DND-41 (cell line): ENCODE results near the gene C5AR2.
A peak's percentile ranks its signal among the peaks of the same experiment; 100 is the strongest.

Source experiments
- ATAC-seq: fragments of 200-7000 bp; cut with Tn5 transposase; 3 replicates; pipeline ENCODE4 v1.9.1; 2021; ENCODE audit warnings: low read depth; ENCODE audit not compliant: insufficient read depth
- DNase-seq: peaks from one replicate; pipeline ENCODE4 v3.0.0-alpha.2; 2020
- H2AFZ ChIP-seq: 2 replicates; pipeline ENCODE4 v1.6.0; 2012; ENCODE audit warnings: low read depth, low read length
- H3K27ac ChIP-seq: 2 replicates; pipeline ENCODE4 v1.5.1; 2012; ENCODE audit warnings: low read length, inconsistent platforms
- H3K27me3 ChIP-seq: fragments of 200-600 bp; sonication (generic); 2 replicates; pipeline ENCODE4 v1.6.0; 2012; ENCODE audit warnings: low read length, mild to moderate bottlenecking, inconsistent platforms; ENCODE audit not compliant: insufficient read depth, poor library complexity
- H3K36me3 ChIP-seq: 2 replicates; pipeline ENCODE4 v1.5.1; 2012; ENCODE audit warnings: low read length, inconsistent platforms; ENCODE audit not compliant: insufficient read depth
- H3K4me1 ChIP-seq: 2 replicates; pipeline ENCODE4 v1.5.1; 2012; ENCODE audit warnings: mild to moderate bottlenecking, low read length; ENCODE audit not compliant: insufficient read depth
- H3K4me2 ChIP-seq: 2 replicates; pipeline ENCODE4 v1.6.0; 2012; ENCODE audit warnings: mild to moderate bottlenecking, moderate library complexity, low read length, inconsistent platforms; ENCODE audit not compliant: insufficient read depth
- H3K4me3 ChIP-seq, 2 experiments: fragments of 200-600 bp in 1 of 2; shearing (Covaris generic) in 1 of 2; 2 replicates each; pipeline ENCODE4 v1.5.1; 2012 to 2016; ENCODE audit warnings: inconsistent platforms in 2 of 2, low read length in 2 of 2, mild to moderate bottlenecking in 2 of 2, low read depth in 1 of 2, moderate library complexity in 1 of 2
- H3K79me2 ChIP-seq: 2 replicates; pipeline ENCODE4 v1.6.0; 2012; ENCODE audit warnings: low read length, inconsistent platforms; ENCODE audit not compliant: insufficient read depth
- H3K9ac ChIP-seq: 2 replicates; pipeline ENCODE4 v1.6.0; 2012; ENCODE audit warnings: low read depth, mild to moderate bottlenecking, inconsistent platforms, low read length, moderate library complexity
- H3K9me3 ChIP-seq: 2 replicates; pipeline ENCODE4 v1.5.1; 2012; ENCODE audit warnings: low read length, moderate library complexity, mild to moderate bottlenecking, inconsistent platforms; ENCODE audit not compliant: insufficient read depth, severe bottlenecking
- H4K20me1 ChIP-seq: 2 replicates; pipeline ENCODE4 v1.6.0; 2012; ENCODE audit warnings: low read length; ENCODE audit not compliant: insufficient read depth
- EZH2 ChIP-seq: IDR thresholded peaks from 3 replicates; pipeline ENCODE4 v1.6.1; 2012; ENCODE audit warnings: borderline replicate concordance, low read depth, mild to moderate bottlenecking, moderate library complexity, low read length, inconsistent platforms; ENCODE audit not compliant: severe bottlenecking
- TF ChIP-seq, protein P1 (sequence below): IDR thresholded peaks from 2 replicates; pipeline ENCODE4 v1.5.1; 2012; ENCODE audit warnings: borderline replicate concordance, low read length, moderate library complexity, mild to moderate bottlenecking; ENCODE audit not compliant: poor library complexity, severe bottlenecking; ENCODE audit errors: extremely low read depth

C5AR2 gene

DNA sequence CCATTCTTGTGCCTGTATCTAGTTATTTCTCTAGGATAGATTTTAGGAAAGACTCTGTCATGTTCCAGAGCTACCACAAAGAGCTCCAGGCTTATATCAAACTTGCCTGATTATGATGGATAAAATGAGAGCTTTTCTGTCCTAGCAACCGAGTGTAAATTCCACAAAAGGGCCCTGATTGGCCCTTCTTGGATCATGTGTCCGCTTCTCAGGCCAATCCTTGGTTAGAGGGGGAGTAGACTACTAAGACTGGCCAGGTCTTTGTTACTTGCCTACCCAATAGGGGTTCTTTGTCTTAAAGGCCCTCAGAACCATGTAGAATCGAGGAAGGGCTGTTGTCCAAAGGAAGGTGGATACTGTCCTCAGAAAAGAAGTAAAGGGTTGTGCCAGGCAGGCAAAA, 19.6 kb downstream of the C5AR2 start:
- no peak for ATAC-seq
- peaks cover 26% of the 10 kb centered on the region for H3K4me1 ChIP-seq
- peaks cover 47% of the 10 kb centered on the region for H3K79me2 ChIP-seq
- no peaks in the 10 kb centered on the region for H3K27me3 ChIP-seq
- no peak overlapping the region for H3K9ac ChIP-seq
- H3K9me3 ChIP-seq: no peaks in the 10 kb centered on the region
- H2AFZ ChIP-seq: no peak overlapping the region
- no peak overlapping the region for H3K27ac ChIP-seq
- peak overlapping the region; percentile 18 for H3K4me2 ChIP-seq
- H3K36me3 ChIP-seq: peaks cover 42% of the 10 kb centered on the region
- H3K4me3 ChIP-seq: no peak overlapping the region
- peak; percentile 14 for DNase-seq
- peaks cover 4% of the 10 kb centered on the region; the same call in 1 of the 2 replicates for H4K20me1 ChIP-seq
- no peak for TF ChIP-seq EZH2
- TF ChIP-seq, protein P1, sequence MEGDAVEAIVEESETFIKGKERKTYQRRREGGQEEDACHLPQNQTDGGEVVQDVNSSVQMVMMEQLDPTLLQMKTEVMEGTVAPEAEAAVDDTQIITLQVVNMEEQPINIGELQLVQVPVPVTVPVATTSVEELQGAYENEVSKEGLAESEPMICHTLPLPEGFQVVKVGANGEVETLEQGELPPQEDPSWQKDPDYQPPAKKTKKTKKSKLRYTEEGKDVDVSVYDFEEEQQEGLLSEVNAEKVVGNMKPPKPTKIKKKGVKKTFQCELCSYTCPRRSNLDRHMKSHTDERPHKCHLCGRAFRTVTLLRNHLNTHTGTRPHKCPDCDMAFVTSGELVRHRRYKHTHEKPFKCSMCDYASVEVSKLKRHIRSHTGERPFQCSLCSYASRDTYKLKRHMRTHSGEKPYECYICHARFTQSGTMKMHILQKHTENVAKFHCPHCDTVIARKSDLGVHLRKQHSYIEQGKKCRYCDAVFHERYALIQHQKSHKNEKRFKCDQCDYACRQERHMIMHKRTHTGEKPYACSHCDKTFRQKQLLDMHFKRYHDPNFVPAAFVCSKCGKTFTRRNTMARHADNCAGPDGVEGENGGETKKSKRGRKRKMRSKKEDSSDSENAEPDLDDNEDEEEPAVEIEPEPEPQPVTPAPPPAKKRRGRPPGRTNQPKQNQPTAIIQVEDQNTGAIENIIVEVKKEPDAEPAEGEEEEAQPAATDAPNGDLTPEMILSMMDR: no peak

DNA sequence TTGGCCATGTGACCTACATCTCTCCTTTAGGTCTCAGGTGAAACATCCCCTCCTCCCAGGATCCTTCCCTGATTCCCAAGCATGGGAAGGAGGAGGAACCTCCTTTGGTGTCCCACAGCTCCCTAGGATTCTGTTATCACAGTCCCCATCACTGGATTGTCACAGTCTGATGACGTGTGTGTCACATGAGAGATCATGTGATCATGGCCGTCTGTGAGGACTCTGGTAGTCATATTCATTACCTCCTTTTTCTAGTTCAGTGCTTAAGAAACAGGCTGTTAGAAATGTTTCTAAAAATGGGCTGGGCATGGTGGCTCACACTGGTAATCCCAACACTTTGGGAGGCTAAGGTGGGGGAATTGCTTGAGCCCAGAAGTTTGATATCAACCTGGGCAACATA, 20.1 kb downstream of the C5AR2 start:
- Histone ChIP-seq H3K27me3 (no peaks in the 10 kb centered on the region), H3K4me2 (peak overlapping the region; percentile 14; the same call in 1 of the 2 replicates), H3K9me3 (no peaks in the 10 kb centered on the region), H3K4me3 (no peak overlapping the region), H4K20me1 (peaks cover 4% of the 10 kb centered on the region; the same call in 1 of the 2 replicates), H3K79me2 (peaks cover 47% of the 10 kb centered on the region), H3K9ac (no peak overlapping the region), H3K4me1 (peaks cover 26% of the 10 kb centered on the region), H3K36me3 (peaks cover 47% of the 10 kb centered on the region), H2AFZ (no peak overlapping the region), H3K27ac (no peak overlapping the region)
- no peak for ATAC-seq
- no peak for DNase-seq
- TF ChIP-seq EZH2: no peak
- TF ChIP-seq, protein P1: no peak

DNA sequence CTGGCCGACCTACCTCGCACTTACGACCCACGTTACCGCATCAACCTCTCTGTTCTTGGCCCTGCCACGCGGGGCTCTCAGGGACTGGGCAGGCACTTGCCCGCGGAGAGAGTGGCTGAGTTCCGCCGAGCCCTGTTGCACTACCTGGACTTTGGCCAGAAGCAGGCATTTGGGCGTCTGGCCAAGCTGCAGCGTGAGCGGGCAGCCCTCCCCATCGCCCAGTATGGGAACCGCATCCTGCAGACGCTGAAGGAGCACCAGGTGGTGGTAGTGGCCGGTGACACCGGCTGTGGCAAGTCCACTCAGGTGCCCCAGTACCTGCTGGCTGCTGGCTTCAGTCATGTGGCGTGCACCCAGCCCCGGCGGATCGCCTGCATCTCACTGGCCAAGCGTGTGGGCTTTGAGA, 21.3 kb downstream of the C5AR2 start:
- H4K20me1 ChIP-seq: peaks cover 7% of the 10 kb centered on the region; the same call in 1 of the 2 replicates
- H3K27me3 ChIP-seq: no peaks in the 10 kb centered on the region
- no peak overlapping the region for H3K4me3 ChIP-seq
- DNase-seq (no peak), ATAC-seq (no peak)
- H2AFZ ChIP-seq: no peak overlapping the region
- H3K79me2 ChIP-seq: peaks cover 49% of the 10 kb centered on the region
- no peaks in the 10 kb centered on the region for H3K9me3 ChIP-seq
- peaks cover 24% of the 10 kb centered on the region for H3K4me1 ChIP-seq
- no peak overlapping the region for H3K27ac ChIP-seq
- no peak overlapping the region for H3K4me2 ChIP-seq
- peaks cover 59% of the 10 kb centered on the region for H3K36me3 ChIP-seq
- no peak overlapping the region for H3K9ac ChIP-seq
- no peak for TF ChIP-seq EZH2
- TF ChIP-seq, protein P1: no peak
